HG03460 (cell line): ENCODE measurements around the gene TYSND1.
"Not testable (repeated sequence)": the region's sequence is repeated elsewhere in the genome, so short reads cannot be mapped to it uniquely, and the experiment has no call there.

Experiments
- ATAC-seq: cut with Tn5 transposase; IDR thresholded peaks from one replicate; pipeline ENCODE4 v1.9.1; 2021; ENCODE audit not compliant: unreplicated experiment

Gene TYSND1

DNA sequence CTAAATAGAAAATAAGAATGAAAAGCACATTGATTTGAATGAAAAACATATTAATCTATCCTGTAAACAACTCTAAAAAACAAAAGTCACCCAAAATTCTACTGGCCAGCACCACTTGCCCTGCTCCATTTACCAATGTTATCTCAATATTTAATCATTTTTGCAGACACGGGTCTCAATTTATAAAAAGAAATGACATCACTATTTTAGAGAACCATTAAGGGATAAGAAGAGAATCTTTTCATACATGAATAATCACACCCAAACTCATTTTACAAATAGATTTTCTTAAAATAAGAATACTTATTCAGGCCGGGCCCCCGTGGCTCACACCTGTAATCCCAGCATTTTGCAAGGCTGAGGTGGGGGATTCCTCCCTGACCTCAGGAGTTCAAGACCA is 19.9 kb upstream of the TYSND1 start:
- no peak for ATAC-seq

DNA sequence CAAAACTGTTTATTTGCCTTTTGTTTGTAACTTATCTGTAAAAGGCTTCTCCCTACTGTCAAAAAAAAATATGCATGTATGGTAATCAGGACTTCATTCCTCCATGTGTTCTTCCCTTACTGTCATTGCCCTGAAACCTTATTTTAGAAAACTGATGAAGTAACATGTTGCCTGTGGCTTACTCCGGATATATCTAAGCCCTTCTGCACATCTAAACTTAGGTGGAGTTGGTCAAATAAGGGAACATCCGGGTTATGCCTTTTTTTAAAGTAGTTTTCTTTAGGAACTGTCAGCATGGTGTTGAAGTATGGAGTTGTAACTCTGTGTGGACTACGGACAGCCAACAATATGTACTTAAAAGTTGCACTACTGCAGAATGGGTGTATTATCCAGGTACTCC is 17.7 kb upstream of the TYSND1 start:
- no peak for ATAC-seq

DNA sequence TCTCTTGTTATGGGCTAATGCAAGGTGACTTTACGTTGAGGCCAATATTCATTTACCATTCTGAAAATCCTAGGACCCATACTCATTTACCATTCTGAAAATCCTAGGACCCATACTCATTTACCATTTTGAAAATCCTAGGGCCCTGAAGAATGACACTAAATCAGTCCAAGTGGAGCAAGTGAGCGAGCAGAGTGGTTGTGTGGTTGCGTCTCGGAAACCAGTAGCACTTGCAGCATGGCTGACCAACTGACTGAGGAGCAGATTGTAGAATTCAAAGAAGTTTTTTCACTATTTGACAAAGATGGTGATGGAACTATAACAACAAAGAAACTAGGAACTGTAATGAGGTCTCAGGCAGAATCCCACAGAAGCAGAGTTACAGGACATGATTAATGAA is 16.9 kb upstream of the TYSND1 start:
- no peak for ATAC-seq

DNA sequence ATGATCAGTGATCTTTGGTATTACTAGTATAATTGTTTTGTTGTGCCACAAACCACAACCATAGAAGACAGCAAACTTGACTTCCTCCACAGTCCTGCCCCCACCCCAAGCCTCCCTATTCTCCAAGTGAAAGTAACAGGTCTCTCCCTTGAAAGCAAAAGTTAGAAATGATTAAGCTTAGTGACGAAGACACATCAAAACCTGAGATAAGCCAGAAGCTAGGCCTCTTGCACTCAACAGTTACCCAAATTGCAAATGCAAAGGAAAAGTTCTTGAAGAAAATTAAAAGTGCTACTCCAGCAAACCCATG is 16.3 kb upstream of the TYSND1 start:
- peak; percentile 91 for ATAC-seq

DNA sequence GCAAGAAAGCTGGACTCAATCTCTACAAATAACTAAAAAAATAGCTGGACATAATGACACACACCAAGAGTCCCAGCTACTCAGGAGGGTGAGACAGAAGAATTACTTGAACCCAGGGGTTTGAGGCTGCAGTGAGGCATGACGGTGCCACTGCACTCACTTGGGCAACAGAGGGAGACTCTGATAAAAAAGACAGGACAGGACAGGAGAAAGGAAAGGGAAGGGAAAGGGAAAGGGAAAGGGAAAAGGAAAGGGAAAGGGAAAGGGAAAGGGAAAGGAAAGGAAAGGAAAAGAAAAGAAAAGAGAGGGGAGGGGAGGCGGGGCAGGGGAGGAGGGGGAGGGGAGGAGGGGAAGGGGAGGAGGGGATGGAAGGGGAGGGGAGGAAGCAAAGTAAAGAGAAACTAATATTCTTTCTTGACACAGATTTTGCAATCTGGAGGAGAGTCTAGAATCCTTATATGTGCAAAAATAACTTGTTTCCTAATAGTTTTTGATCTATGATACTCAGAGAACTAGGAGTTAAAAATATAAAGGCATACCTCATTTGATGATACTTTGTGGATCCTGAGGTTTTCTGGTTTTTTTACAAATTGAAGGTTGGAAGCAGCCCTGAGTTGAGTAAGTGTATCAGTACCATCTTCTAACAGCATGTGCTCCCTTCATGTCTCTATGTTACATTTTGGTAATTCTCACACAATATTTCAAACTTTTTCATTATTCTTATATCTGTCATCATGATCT is 15.8 kb upstream of the TYSND1 start:
- ATAC-seq = peak; percentile 13

DNA sequence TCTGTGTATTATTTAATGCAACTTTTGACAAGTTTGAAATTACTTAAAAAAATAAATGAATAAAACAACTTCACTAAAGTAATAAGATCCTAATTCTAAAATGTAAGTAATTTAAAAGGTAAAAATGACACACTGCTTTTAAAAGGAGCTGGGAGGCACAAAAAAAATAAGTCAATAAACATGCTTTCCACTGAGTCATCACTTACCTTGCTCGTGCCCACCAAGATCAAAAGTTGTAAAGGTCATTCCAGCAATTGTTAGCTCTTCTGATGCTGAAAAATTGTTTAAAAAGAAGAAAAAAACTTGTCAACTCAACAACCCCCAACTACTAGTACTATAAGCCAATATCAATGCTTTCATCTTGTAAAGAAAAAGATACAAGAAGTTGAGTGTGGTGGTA is 14.3 kb upstream of the TYSND1 start:
- ATAC-seq = no peak

DNA sequence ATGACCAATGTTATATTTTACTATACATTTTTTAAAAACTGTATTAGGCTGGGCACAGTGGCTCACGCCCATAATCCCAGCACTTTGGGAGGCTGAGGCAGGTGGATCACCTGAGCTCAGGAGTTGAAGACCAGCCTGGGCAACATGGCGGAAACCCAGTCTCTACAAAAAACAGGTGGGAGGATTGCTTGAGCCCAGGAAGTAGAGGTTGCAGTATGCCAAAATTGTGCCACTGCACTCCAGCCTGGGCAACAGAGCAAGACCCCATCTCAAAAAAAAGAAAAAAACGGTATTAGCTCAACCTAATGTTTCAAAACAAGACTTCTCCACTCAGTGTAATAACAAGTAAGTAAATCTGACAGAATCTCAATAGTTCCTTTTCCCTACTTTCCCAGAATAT is 12.9 kb upstream of the TYSND1 start:
- ATAC-seq = not testable (repeated sequence)

DNA sequence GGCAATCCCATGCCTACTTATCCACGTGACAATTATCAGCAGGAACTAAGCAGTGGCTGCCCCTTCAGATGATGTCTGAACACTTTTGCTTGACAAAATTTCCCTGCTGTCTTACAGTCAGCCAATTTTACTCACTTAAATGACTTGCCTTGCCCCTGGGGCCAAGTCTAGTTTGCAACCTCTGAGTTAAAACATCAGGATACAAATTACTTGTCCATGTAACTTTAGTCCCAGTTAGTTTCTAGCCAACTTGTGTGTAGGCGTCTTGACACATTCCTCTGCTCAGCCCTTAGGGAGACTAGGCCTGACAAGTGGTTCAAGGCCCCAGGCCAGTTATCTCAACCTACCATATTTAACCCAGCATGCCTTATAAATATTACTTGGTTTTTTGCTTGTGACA is 11.6 kb upstream of the TYSND1 start:
- no peak for ATAC-seq

DNA sequence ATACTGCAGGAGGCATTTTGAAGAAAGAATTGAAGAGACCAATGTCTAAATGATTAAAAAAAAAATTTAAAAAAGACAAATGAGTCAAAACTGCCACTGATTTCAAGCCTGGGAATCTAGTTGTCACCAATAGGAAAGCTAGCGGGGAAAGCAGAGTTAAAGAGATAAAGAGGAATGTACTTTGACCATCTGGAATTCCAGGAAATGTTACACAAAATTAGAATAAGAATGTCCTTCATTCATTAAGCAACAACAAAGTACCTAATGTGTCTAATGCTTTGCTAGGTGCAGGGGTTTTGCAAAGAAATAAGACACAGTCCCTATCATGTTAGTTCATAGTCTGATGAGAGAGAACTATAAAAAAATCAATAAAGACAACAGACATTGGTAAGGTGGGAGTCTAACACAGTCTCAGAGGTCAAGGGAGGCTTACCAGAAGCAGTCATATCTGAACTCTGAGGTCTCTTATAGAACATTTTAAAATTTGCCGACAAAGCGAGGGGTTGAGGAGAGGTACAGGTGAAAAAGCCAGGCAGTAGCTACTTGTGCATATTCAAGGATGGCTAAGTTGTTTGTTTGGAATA is 8.8 kb upstream of the TYSND1 start:
- ATAC-seq = no peak

DNA sequence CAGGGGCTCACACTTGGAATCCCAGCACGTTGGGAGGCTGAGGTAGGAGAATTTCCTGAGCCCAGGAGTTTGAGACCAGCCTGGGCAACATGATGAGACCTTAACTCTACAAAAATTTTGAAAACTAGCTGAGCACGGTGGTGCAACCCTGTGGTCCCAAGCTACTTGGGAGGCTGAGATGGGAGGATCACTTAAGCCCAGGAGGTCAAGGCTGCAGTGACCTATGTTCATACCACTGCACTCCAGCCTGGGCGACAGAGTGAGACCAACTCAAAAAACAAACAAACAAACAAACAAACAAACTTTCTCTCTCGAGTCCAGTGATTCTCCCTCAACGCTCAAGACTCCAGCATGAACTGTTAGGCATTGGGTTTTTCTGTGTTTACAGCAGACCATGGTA is 2.0 kb upstream of the TYSND1 start:
- ATAC-seq = no peak

DNA sequence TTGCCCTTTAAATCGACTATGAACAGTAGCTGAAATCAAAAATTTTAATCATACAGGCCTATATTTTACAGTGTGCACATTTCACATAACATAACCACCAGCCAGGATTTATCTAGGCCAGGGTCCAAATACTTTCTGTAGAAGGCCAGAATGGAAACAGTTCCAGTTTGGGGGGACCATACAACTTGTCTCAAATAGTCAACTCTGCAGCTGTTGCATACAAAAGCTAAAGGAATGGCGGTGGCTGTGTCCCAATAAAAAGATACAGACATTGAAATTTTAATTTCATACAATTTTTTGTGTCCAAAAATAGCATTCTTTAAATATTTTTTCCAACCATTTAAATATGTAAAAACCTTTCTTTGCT is 742 bp upstream of the TYSND1 start:
- no peak for ATAC-seq

DNA sequence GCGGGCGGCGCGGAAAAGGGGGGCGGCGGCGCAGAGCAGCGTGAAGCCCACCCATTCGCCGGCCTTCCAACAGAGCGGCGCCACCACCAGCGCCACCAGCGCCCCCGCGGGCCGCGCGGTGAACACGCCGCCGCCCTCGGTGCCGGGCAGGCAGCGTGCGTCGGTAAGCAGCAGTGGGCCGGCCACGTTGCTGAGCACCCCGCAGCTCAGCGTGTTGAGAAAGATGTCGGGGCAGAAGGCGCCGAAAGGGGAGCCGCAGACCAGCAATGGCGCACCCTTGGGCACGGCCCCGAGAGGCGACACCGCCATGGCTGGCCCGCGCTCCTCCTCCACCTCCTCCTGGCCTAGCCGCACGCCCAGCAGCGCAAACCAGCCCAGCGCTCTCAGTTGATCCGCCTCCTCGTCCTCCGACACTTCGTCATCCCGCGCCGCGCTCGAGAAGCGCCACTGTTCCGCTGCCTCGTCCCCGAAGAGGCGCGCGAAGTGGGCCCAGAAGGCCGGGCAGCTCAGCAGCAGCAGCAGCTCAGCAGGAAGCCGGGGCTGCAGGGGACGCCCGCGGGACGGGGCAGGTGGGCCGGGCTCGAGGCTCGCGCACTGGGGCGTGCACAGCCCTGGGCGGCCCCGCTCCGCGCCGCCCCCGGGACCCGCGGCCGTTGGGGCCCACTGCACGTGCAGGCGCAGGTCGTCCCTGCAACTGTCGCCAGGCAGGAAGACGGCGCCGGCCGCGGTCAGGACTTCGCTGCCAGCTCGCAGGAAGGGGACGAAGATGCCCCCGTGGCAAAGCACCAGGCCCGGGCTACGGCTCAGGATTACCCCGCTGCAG is 623 bp downstream of the TYSND1 start:
- peak; percentile 50 for ATAC-seq

DNA sequence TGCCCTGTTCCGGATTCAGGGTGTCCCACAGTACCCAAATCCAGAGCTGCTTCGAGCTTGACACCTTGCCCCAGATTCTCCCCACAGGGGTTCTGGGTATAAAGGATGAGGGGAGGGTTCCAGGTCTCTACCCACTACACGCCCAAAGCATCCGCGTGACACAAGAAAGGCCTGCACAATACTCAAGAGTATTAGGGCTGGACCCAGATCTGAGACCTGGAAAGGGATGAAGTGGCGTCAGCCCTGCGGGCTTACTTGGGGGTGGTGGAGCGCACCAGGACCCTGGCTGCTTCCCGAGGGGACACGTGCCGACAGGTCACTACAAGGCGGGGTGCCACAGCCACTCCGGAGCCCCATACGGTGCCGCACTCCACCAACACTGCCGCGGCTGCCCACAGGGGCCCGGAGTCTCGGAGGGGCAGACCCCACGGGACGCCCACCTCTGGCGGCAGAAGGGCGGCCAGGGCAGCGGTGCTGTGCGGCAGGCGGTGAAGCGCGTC is 1.3 kb downstream of the TYSND1 start:
- peak; percentile 9 for ATAC-seq

DNA sequence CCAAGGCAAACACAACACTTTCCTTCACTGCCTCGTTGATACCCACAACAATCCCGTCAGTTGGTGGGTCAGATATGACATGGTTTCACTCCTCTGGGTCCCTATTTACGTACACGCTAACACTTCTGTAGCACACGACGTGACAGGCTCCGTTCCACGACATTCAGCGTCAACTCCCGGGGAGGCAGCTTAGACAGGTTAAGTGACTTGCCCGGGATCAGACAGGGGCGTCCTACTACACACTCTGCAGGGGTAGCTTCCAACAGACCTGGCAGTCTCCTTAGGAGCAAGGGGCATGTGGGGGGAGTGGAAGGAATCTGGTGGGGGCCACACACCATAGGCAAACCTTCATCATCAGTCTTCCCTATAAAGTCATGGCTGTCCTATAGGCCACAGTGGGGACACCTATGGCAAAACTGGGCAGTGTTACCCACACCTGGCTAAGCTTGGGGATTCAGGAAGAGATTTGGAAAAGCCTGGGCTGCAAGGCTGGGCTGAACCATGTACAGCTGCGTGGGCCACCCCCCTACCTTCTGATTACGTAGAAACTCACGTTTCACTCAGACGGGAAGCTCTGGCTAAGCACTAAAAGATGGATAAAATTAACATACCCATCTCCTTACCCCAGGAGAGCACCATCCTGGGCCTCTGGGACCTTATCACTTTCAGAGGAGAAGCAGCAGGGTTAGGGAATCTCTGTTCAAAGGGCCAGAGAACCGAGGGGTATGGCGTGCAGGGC is 2.0 kb downstream of the TYSND1 start:
- ATAC-seq = no peak

DNA sequence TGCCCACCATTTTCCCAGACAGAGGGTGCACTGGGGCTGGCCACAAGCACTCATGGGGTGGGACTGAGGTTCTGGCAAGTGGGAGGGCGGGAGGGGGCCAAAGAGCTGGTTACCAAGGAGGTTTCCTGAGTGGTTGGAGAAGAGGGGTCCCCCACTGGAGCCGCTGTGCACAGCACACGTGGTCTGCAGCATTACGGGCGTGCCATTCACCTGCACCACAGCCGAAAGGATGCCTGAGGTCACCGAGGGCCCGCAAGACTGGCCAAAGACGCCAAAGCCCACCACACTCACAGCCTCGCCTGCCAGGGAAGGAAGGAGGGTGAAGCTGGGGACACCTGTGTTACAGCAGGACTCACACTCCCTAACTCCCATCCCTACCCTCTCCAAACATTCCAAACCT is 3.9 kb downstream of the TYSND1 start:
- ATAC-seq = no peak

DNA sequence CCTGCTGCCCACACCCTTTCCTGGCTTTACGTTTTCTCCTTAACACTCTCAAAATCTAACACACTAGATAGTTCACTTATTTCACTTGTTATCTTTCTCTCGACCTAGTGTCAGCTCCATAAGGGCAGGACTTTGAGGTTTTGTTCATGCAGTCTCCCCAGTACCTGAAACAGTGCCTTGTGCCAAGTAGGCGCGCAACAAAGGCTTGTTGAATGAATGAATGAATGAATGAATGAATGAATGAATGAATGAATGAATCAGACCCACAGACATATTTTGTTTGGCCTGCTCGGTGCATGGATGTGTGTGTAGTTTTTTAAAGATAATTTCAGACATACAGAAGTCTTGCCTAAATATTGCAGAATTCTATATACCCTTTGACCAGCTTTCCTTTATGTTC is 6.2 kb downstream of the TYSND1 start:
- no peak for ATAC-seq

DNA sequence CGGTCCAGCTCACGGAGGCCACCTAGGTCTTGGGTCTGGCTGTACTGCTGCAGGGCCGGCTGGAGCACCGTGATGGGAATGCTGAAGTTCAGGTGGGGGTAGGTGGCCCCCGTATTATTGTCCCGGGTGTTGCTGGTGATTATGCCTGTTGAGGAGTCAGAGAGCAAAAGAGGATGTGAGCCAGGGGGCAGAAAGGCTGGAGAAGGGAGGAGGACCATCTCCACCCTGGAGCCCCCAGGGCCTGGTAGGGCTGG is 6.6 kb downstream of the TYSND1 start:
- no peak for ATAC-seq

DNA sequence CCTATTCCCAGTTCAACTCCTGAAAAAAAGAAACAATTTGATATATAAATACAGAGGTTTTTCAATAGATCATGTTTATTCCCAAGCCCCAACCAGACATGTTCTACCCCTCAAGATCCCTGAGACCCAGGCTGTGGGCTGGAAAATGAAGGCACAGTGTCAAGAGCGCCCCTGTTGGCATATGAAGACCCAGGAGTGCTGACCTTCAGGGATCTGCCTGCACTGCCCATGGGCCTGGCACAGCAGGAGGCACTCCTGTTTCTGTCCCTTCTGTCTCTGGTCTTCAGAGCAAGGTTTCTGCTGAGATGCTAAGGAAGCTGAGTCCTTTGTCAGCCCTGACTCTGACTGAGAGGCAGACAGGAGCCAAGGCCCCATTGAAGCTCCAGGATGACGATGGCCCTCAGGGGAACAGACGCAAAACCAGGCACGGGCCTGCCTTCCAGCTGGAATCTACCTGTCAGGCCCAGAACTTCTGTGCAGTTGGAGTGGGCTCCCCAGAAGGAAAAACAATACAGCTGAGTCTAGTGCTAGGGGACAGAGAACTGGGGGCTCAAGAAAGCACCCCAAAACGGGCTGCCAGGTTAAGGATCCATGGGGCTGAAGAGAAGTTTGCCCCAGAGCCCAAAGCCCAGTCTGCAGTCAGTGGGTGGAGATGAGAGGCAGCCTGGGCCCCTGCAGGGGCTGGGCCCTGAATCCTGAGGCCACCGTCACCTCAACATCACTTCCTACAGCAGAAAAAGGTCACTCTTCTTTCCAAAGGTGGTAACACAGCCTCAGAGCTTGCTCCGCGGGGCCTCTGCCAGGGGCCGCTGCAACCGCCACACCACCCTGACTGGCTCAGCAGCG is 7.1 kb downstream of the TYSND1 start:
- ATAC-seq = no peak

DNA sequence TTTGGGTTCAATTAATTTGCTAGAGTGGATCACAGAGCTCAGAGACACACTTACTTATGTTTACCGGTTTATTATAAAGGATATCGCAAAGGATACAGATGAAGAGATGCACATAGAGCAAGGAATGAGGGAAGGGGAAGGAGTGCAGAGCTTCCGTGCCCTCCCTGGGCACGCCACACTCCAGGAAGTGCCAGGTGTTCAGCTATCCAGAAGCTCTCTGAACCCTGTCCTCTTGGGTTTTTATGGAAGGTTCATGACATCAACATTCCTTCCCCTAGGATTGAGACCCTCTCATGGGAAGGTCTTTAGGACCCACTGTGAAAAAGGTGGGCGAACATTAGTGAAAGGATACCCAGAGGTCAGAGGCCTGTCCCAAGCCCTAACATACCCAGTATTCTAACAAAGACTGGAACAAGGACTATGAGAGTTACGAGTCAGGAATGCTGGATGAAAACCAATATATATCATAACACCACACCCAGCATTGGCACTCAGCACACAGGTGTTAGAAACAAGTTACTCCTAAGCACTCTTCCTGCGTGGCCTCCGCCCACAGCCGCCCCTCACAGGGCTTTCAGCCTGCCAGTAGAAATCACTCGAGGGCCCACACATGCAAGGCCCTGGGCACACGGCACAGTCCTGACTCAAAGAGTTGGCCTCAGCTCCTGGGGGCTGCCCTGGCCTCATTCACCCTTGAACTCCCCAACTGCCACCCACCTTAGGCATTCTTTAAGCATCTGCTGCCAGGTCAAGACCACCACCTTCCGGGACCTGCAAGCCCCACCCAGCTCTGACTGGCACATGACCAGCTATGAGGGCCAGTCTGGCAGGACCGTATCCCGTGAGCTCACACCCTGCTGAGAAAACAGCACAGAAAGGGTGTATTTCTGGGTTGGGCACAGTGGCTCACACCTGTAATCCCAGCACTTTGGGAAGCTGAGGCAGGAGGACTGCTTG is 8.3 kb downstream of the TYSND1 start:
- no peak for ATAC-seq

DNA sequence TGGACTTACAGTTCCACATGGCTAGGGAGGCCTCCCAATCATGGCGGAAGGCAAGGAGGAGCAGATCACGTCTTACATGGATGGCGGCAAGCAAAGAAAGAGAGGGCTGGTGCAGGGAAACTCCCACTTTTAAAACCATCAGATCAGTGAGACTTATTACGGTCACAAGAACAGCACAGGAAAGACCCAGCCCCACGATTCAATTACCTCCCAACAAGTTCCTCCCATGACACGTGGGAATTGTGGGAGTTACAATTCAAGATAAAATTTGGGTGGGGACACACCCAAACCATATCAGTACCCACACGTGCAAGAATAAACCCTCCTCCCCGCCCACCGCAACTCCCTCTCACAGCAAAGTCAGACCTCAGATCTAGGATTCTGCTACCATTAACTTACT is 9.4 kb downstream of the TYSND1 start:
- ATAC-seq = no peak
